Loucy (cell line): ENCODE data around the gene GSE1.

Experiments used
- CTCF ChIP-seq: fragments of 200-600 bp; sonication (generic); conservative IDR thresholded peaks from 2 replicates; pipeline ENCODE4 v1.5.1; 2014; ENCODE audit warnings: mild to moderate bottlenecking, antibody characterized with exemption, low read length
- EZH2phosphoT487 ChIP-seq: fragments of 200-600 bp; IDR thresholded peaks from 2 replicates; pipeline ENCODE4 v1.6.1; 2018; ENCODE audit warnings: antibody characterized with exemption, mild to moderate bottlenecking, moderate library complexity, borderline replicate concordance

- TF ChIP-seq CTCF (no peak), EZH2phosphoT487 (no peak)
These were observed 44.0 kb upstream of the GSE1 start for GRCh38 chr16:85569039-85569614.
